ENCODE measurements around the gene RILPL1. TPM values are rescaled to one million over a fixed set of nuclear protein-coding genes. Genes with fewer than 3 reads are reported as not detected.
"Not testable (repeated sequence)": the region's sequence is repeated elsewhere in the genome, so short reads cannot be mapped to it uniquely, and the experiment has no call there.

Gene RILPL1
- total RNA-seq, 2 experiments from 2014 or later, result 2.9 TPM

- H3K27ac Mint-ChIP-seq, result peak overlapping the region; percentile 83
- TF ChIP-seq CTCF (IDR thresholded peaks at IDR 0.05), result no peak
- CTCF ChIA-PET, result interaction anchor here (1.5 kb wide), 1 partner anchor 24 kb away, joined by 4 read pairs; the partner anchor contains the start of gene SNRNP35
- no peak for DNase-seq
- intact Hi-C loops (cut with micrococcal nuclease), result no loop called here
- peaks cover 43% of the 10 kb centered on the region for H3K4me1 Mint-ChIP-seq (ENCODE audit: low read depth)
- H3K9me3 Mint-ChIP-seq, result no peaks in the 10 kb centered on the region
- no peak for ATAC-seq
- peak overlapping the region; percentile 96 for H3K4me3 Mint-ChIP-seq
- POLR2A ChIA-PET, result interaction anchor here (1.0 to 2.4 kb wide), 4 partner anchors 15 to 168 kb away, joined by 3 to 8 read pairs (median 4); partner anchors contain the start of genes DDX55 and SNRNP35
- H3K36me3 Mint-ChIP-seq (ENCODE audit: low read depth), result peaks cover 38% of the 10 kb centered on the region
- H3K27me3 Mint-ChIP-seq, result no peaks in the 10 kb centered on the region
Observed at GRCh38 chr12:123433615-123434014, 99.9 kb downstream of the RILPL1 start.

GRCh38 chr12:123431951-123432817 is 101.3 kb downstream of the RILPL1 start:
- ChIA-PET POLR2A (interaction anchor here (0.6 to 2.4 kb wide), 5 partner anchors 14 to 151 kb away, joined by 3 to 5 read pairs (median 3); partner anchors contain the start of gene SNRNP35), CTCF (interaction anchor here (1.5 kb wide), 1 partner anchor 26 kb away, joined by 4 read pairs; the partner anchor contains the start of gene SNRNP35)
- peaks cover 41% of the 10 kb centered on the region for H3K36me3 Mint-ChIP-seq (ENCODE audit: low read depth)
- intact Hi-C loops (cut with micrococcal nuclease); H3K9me3 Mint-ChIP-seq; H3K27me3 Mint-ChIP-seq: not testable (repeated sequence)
- DNase-seq (peak; percentile 66), ATAC-seq (peak; percentile 12)
- H3K4me1 Mint-ChIP-seq (ENCODE audit: low read depth), result peaks cover 48% of the 10 kb centered on the region
- H3K4me3 Mint-ChIP-seq, result peak overlapping the region; percentile 96
- H3K27ac Mint-ChIP-seq, result peak overlapping the region; percentile 83

GRCh38 chr12:123429101-123429500 is 104.4 kb downstream of the RILPL1 start:
- Mint-ChIP-seq H3K27ac (peak overlapping the region; percentile 84), H3K36me3 (ENCODE audit: low read depth) (peaks cover 40% of the 10 kb centered on the region), H3K4me1 (ENCODE audit: low read depth) (peaks cover 38% of the 10 kb centered on the region)
- DNase-seq; ATAC-seq; intact Hi-C loops (cut with micrococcal nuclease); H3K4me3 Mint-ChIP-seq; H3K27me3 Mint-ChIP-seq; H3K9me3 Mint-ChIP-seq: not testable (repeated sequence)
- POLR2A ChIA-PET, result interaction anchor here (0.6 to 1.6 kb wide), 2 partner anchors 11 to 127 kb away, joined by 4 read pairs; no protein-coding TSS in a partner anchor
- CTCF ChIA-PET, result interaction anchor here (1.3 to 1.7 kb wide), 2 partner anchors 45 to 153 kb away, joined by 4 to 5 read pairs; partner anchors contain the start of gene KMT5A

GRCh38 chr12:123428591-123428990 is 104.9 kb downstream of the RILPL1 start:
- no peak for TF ChIP-seq CTCF (IDR thresholded peaks at IDR 0.05)
- H3K9me3 Mint-ChIP-seq, result no peaks in the 10 kb centered on the region
- H3K4me3 Mint-ChIP-seq, result peak overlapping the region; percentile 19
- POLR2A ChIA-PET, result interaction anchor here (0.6 to 2.8 kb wide), 5 partner anchors 11 to 126 kb away, joined by 4 to 7 read pairs (median 4); no protein-coding TSS in a partner anchor
- peaks cover 34% of the 10 kb centered on the region for H3K4me1 Mint-ChIP-seq (ENCODE audit: low read depth)
- H3K27me3 Mint-ChIP-seq, result no peaks in the 10 kb centered on the region
- H3K27ac Mint-ChIP-seq, result peak overlapping the region; percentile 84
- CTCF ChIA-PET, result interaction anchor here (1.3 to 1.7 kb wide), 2 partner anchors 44 to 153 kb away, joined by 4 to 5 read pairs; partner anchors contain the start of gene KMT5A
- ATAC-seq, result no peak
- intact Hi-C loops (cut with micrococcal nuclease), result no loop called here
- DNase-seq, result no peak
- peaks cover 39% of the 10 kb centered on the region for H3K36me3 Mint-ChIP-seq (ENCODE audit: low read depth)

- ChIA-PET POLR2A (interaction anchor here (0.6 to 2.8 kb wide), 9 partner anchors 8 to 62 kb away, joined by 3 to 7 read pairs (median 4); partner anchors contain the start of gene SNRNP35), CTCF (interaction anchor here (0.8 to 1.7 kb wide), 3 partner anchors 43 to 62 kb away, joined by 3 to 4 read pairs (median 3); partner anchors contain the start of gene KMT5A)
- Mint-ChIP-seq H3K27ac (peak overlapping the region; percentile 84), H3K4me3 (no peak overlapping the region), H3K4me1 (ENCODE audit: low read depth) (peaks cover 26% of the 10 kb centered on the region), H3K27me3 (no peaks in the 10 kb centered on the region), H3K9me3 (no peaks in the 10 kb centered on the region), H3K36me3 (ENCODE audit: low read depth) (peaks cover 44% of the 10 kb centered on the region)
- no peak for TF ChIP-seq CTCF (IDR thresholded peaks at IDR 0.05)
- ATAC-seq, result peak; percentile 73
- intact Hi-C loops (cut with micrococcal nuclease), result no loop called here
- peak; percentile 55 for DNase-seq
Observed at GRCh38 chr12:123427036-123427769, 106.3 kb downstream of the RILPL1 start.

Data from activated CD8-positive, alpha-beta T cell treated with anti-CD3 and anti-CD28 coated beads for 36 hours (primary cell).